GM18951 (cell line): ENCODE measurements around the gene FOXA3.

Source experiments
- POLR2A ChIP-seq: IDR thresholded peaks from 4 replicates; pipeline ENCODE4 v1.6.1; 2011; ENCODE audit warnings: mild to moderate bottlenecking; ENCODE audit not compliant: insufficient read length, insufficient read depth; ENCODE audit errors: extremely low read depth
- in situ Hi-C: fragments of 300-500 bp; cut with MboI; formaldehyde crosslinking; loops from one replicate; pipeline ENCODE4 v1.12.0; 2022; ENCODE audit warnings: low sequenced_read_pairs, mixed read lengths, inconsistent platforms; ENCODE audit not compliant: unreplicated experiment

Gene FOXA3

GRCh38 chr19:45823182-45823581 lies 40.9 kb upstream of the FOXA3 start:
- TF ChIP-seq POLR2A: no peak
- in situ Hi-C loops: no loop called here

GRCh38 chr19:45824041-45824471 lies 40.1 kb upstream of the FOXA3 start:
- TF ChIP-seq POLR2A: no peak
- in situ Hi-C loops: no loop called here

- TF ChIP-seq POLR2A: no peak
- in situ Hi-C loops: no loop called here
Observed at GRCh38 chr19:45824531-45825262, 39.4 kb upstream of the FOXA3 start.

GRCh38 chr19:45825263-45825605 lies 38.9 kb upstream of the FOXA3 start:
- in situ Hi-C loops: no loop called here
- no peak for TF ChIP-seq POLR2A

GRCh38 chr19:45825917-45826893 lies 37.9 kb upstream of the FOXA3 start:
- in situ Hi-C loops: no loop called here
- no peak for TF ChIP-seq POLR2A

- in situ Hi-C loops: no loop called here
- TF ChIP-seq POLR2A: no peak
Observed at GRCh38 chr19:45826934-45827333, 37.2 kb upstream of the FOXA3 start.

GRCh38 chr19:45827459-45828093 lies 36.5 kb upstream of the FOXA3 start:
- TF ChIP-seq POLR2A: no peak
- in situ Hi-C loops: no loop called here

- in situ Hi-C loops: no loop called here
Observed at GRCh38 chr19:45828523-45828922, 35.6 kb upstream of the FOXA3 start.

GRCh38 chr19:45828945-45829344 lies 35.2 kb upstream of the FOXA3 start:
- in situ Hi-C loops: no loop called here
- TF ChIP-seq POLR2A: no peak

More at GRCh38 chr19:45828523-45828922, 35.6 kb upstream of the FOXA3 start:
- TF ChIP-seq POLR2A: no peak

- in situ Hi-C loops: no loop called here
- TF ChIP-seq POLR2A: no peak
Observed at GRCh38 chr19:45834970-45835369, 29.2 kb upstream of the FOXA3 start.

- TF ChIP-seq POLR2A: no peak
- in situ Hi-C loops: no loop called here
Observed at GRCh38 chr19:45842198-45842597, 21.9 kb upstream of the FOXA3 start.

- in situ Hi-C loops: no loop called here
- no peak for TF ChIP-seq POLR2A
Observed at GRCh38 chr19:45847663-45848062, 16.5 kb upstream of the FOXA3 start.

GRCh38 chr19:45848922-45849321 lies 15.2 kb upstream of the FOXA3 start:
- in situ Hi-C loops: no loop called here
- no peak for TF ChIP-seq POLR2A
